DOHH2 (cell line): ENCODE results near the gene GLB1L2.

Experiments
- H3F3A ChIP-seq: fragments of 200-600 bp; sonication (generic), shearing (Covaris generic); 2 replicates; pipeline ENCODE4 v1.6.0; 2016; ENCODE audit warnings: antibody characterized with exemption, mild to moderate bottlenecking; ENCODE audit not compliant: control insufficient read depth, insufficient read depth
- H3K27ac ChIP-seq: fragments of 200-600 bp; sonication (generic); 2 replicates; pipeline ENCODE4 v1.5.1; 2014; ENCODE audit warnings: low read depth, mild to moderate bottlenecking, low read length, moderate library complexity
- H3K27me3 ChIP-seq: fragments of 200-600 bp; sonication (generic); 2 replicates; pipeline ENCODE4 v1.6.1; 2014; ENCODE audit warnings: mild to moderate bottlenecking, low read length, mixed read lengths; ENCODE audit not compliant: control insufficient read depth
- H3K36me3 ChIP-seq: fragments of 200-600 bp; sonication (generic); 2 replicates; pipeline ENCODE4 v1.6.1; 2014; ENCODE audit warnings: mild to moderate bottlenecking, low read length, moderate library complexity, mixed read lengths; ENCODE audit not compliant: control insufficient read depth
- H3K4me1 ChIP-seq: fragments of 200-600 bp; sonication (generic); 2 replicates; pipeline ENCODE4 v1.6.1; 2014; ENCODE audit warnings: mild to moderate bottlenecking, low read length, mixed read lengths; ENCODE audit not compliant: control insufficient read depth
- H3K4me2 ChIP-seq: fragments of 200-600 bp; sonication (generic); 2 replicates; pipeline ENCODE4 v1.6.0; 2014; ENCODE audit warnings: mild to moderate bottlenecking, low read length, moderate library complexity
- H3K4me3 ChIP-seq: fragments of 200-600 bp; sonication (generic); 2 replicates; pipeline ENCODE4 v1.5.1; 2014; ENCODE audit warnings: mild to moderate bottlenecking, low read length, mixed read lengths
- H3K79me2 ChIP-seq: fragments of 200-600 bp; sonication (generic); 2 replicates; pipeline ENCODE4 v1.6.1; 2014; ENCODE audit warnings: mild to moderate bottlenecking, low read length, mixed read lengths; ENCODE audit not compliant: control insufficient read depth
- H3K9me2 ChIP-seq: fragments of 200-600 bp; sonication (generic); replicated peaks from 2 replicates; pipeline ENCODE4 v1.6.1; 2014; ENCODE audit warnings: mild to moderate bottlenecking, low read length, mixed read lengths; ENCODE audit not compliant: control insufficient read depth
- H3K9me3 ChIP-seq: fragments of 200-600 bp; sonication (generic); 2 replicates; pipeline ENCODE4 v1.6.1; 2014; ENCODE audit warnings: antibody characterized with exemption, low read length, mixed read lengths; ENCODE audit not compliant: control insufficient read depth, insufficient read depth
- H4K20me1 ChIP-seq: fragments of 200-600 bp; sonication (generic); 2 replicates; pipeline ENCODE4 v1.6.0; 2014; ENCODE audit warnings: low read depth, mild to moderate bottlenecking, antibody characterized with exemption, low read length, moderate library complexity; ENCODE audit not compliant: control insufficient read depth, insufficient read depth
- EZH2phosphoT487 ChIP-seq: fragments of 200-600 bp; sonication (generic); IDR thresholded peaks from 2 replicates; pipeline ENCODE4 v1.6.1; 2017; ENCODE audit warnings: borderline replicate concordance, mild to moderate bottlenecking, antibody characterized with exemption, low read length, moderate library complexity, mixed read lengths
- TF ChIP-seq, protein P1 (sequence below): fragments of 200-600 bp; sonication (generic); IDR thresholded peaks from one replicate; pipeline ENCODE4 v1.5.1; 2014; ENCODE audit warnings: antibody characterized with exemption, mild to moderate bottlenecking, low read depth, low read length; ENCODE audit not compliant: poor library complexity, severe bottlenecking

Gene GLB1L2

DNA sequence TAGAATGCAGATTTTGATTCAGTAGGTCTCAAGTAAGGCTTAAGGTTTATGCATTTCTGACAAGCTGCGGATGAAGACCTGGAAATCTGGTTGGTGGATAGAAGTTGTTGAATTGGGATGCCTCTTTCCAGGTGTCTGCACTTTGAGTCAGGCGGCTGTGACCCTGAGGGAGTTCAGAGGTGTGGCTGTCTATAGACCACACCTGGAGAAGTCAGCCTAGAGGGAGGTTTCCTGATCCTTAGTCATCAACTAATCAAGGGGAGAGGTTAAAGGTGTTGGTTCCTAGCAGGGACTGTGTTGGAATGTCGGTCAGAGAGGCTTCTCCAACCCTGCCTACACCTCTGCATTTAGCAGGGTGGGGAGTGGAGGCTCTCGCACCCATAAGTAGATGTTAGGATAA lies 8.0 kb downstream of the GLB1L2 start:
- Histone ChIP-seq H3K9me3 (no peaks in the 10 kb centered on the region), H3K27ac (no peak overlapping the region), H3K4me1 (no peaks in the 10 kb centered on the region), H3K4me3 (no peak overlapping the region), H3K9me2 (no peaks in the 10 kb centered on the region), H3K27me3 (no peaks in the 10 kb centered on the region), H3K79me2 (no peaks in the 10 kb centered on the region), H3F3A (no peaks in the 10 kb centered on the region), H3K4me2 (no peak overlapping the region), H4K20me1 (no peaks in the 10 kb centered on the region), H3K36me3 (no peaks in the 10 kb centered on the region)
- TF ChIP-seq, protein P1, sequence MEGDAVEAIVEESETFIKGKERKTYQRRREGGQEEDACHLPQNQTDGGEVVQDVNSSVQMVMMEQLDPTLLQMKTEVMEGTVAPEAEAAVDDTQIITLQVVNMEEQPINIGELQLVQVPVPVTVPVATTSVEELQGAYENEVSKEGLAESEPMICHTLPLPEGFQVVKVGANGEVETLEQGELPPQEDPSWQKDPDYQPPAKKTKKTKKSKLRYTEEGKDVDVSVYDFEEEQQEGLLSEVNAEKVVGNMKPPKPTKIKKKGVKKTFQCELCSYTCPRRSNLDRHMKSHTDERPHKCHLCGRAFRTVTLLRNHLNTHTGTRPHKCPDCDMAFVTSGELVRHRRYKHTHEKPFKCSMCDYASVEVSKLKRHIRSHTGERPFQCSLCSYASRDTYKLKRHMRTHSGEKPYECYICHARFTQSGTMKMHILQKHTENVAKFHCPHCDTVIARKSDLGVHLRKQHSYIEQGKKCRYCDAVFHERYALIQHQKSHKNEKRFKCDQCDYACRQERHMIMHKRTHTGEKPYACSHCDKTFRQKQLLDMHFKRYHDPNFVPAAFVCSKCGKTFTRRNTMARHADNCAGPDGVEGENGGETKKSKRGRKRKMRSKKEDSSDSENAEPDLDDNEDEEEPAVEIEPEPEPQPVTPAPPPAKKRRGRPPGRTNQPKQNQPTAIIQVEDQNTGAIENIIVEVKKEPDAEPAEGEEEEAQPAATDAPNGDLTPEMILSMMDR, result no peak
- no peak for TF ChIP-seq EZH2phosphoT487

DNA sequence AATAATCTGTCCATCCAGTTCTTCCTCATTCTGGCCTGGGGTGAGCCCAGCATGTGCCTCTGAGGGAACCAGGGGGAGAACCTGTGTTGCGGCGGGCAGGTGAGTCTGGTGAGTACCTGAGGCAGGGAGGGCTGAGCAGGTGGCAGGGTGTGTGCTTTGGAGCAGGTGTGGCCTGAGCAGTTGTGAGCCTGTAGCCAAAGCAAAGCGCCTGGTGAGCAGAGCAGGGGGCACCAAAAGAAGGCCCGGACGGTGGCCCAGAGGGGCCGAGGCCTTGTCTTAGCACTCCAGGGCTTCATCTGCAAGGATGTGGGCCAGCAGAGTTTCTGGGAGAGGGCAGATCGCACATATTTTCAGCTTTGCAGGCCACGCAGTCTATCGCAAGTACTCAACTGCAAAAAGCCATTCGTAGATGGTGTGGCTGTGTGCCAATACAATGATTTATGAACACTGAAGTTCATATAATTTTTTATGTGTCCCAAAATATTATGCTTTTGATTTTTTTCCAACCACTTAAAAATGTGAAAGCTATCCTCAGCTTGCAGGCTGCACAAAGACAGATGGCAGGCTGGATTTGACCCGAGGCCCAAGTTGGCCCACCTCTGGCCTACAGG lies 8.7 kb downstream of the GLB1L2 start:
- H3K4me2 ChIP-seq, result no peak overlapping the region
- H3K9me3 ChIP-seq, result no peaks in the 10 kb centered on the region
- TF ChIP-seq, protein P1, result no peak
- TF ChIP-seq EZH2phosphoT487, result no peak
- H3K79me2 ChIP-seq, result no peaks in the 10 kb centered on the region
- no peaks in the 10 kb centered on the region for H3K27me3 ChIP-seq
- no peaks in the 10 kb centered on the region for H3K9me2 ChIP-seq
- H3K36me3 ChIP-seq, result no peaks in the 10 kb centered on the region
- no peak overlapping the region for H3K4me3 ChIP-seq
- no peaks in the 10 kb centered on the region for H3K4me1 ChIP-seq
- H4K20me1 ChIP-seq, result no peaks in the 10 kb centered on the region
- no peak overlapping the region for H3K27ac ChIP-seq
- H3F3A ChIP-seq, result no peaks in the 10 kb centered on the region

GRCh38 chr11:134341805-134342571 lies 10.2 kb downstream of the GLB1L2 start:
- H3K4me1 ChIP-seq, result no peaks in the 10 kb centered on the region
- no peak overlapping the region for H3K4me2 ChIP-seq
- no peaks in the 10 kb centered on the region for H3K27me3 ChIP-seq
- H3K4me3 ChIP-seq, result no peak overlapping the region
- H3K9me2 ChIP-seq, result no peaks in the 10 kb centered on the region
- H3K27ac ChIP-seq, result no peak overlapping the region
- no peaks in the 10 kb centered on the region for H4K20me1 ChIP-seq
- no peak for TF ChIP-seq EZH2phosphoT487
- TF ChIP-seq, protein P1, result no peak
- no peaks in the 10 kb centered on the region for H3K36me3 ChIP-seq
- no peaks in the 10 kb centered on the region for H3K79me2 ChIP-seq
- no peaks in the 10 kb centered on the region for H3K9me3 ChIP-seq
- H3F3A ChIP-seq, result no peaks in the 10 kb centered on the region
